ENCODE data around the gene RCAN3.

DNA sequence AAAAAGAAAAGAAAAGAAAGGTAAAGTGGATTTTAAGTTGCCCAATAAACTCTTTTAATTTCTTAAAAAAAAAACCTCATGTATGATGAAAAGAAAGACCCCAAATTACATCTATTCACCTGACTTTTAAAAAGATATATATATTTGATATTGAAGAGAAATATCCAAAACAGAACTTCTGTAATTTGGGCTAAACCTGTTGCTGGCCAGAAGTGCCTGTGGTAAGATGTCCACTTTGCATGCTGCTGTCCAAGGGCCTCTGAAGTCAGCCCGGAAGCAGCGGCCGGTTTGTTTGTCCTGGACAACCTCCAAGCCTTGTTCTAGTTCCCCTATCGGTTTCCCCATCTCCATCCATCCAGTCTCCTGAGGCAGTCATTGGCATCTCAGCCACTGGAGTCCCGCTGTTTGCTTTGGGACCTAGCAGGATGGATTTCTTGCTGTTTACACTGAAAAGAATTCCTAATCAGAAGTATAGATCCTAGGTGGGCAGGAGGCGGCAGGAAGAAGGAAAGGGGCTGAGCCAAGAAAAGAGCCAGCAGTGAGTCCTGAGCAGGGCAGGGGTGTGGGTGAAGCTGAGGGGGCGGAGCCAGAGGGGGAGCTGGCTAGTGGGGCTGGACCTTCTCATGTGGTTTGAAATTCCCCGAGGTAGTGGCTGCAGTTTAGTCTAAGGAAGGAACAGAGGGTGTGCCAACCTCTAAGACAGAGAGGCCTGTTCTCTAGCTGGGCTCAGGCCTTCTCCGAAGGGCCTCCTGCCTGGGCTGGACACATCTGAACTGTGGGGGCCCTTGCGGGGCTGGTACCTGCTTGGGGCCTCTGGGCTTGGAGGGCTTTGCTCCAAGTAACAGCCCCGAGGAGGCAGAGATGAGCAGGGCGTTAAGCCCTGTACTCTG, 56.5 kb downstream of the RCAN3 start:
- TF ChIP-seq, protein P1, sequence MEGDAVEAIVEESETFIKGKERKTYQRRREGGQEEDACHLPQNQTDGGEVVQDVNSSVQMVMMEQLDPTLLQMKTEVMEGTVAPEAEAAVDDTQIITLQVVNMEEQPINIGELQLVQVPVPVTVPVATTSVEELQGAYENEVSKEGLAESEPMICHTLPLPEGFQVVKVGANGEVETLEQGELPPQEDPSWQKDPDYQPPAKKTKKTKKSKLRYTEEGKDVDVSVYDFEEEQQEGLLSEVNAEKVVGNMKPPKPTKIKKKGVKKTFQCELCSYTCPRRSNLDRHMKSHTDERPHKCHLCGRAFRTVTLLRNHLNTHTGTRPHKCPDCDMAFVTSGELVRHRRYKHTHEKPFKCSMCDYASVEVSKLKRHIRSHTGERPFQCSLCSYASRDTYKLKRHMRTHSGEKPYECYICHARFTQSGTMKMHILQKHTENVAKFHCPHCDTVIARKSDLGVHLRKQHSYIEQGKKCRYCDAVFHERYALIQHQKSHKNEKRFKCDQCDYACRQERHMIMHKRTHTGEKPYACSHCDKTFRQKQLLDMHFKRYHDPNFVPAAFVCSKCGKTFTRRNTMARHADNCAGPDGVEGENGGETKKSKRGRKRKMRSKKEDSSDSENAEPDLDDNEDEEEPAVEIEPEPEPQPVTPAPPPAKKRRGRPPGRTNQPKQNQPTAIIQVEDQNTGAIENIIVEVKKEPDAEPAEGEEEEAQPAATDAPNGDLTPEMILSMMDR (conservative IDR thresholded peaks at IDR 0.05; ENCODE audit: low read depth, low read length), result no peak
- no peak for TF ChIP-seq EZH2 (IDR thresholded peaks at IDR 0.05; ENCODE audit: low read length, unreplicated experiment)

All from PC-3 (cell line).